ENCODE measurements around the gene ZSWIM3. TPM values are rescaled to one million over a fixed set of nuclear protein-coding genes. Genes with fewer than 3 reads are reported as not detected.

Gene ZSWIM3
- total and polyA plus RNA-seq, 2 of the 8 experiments (the other 6 are each of a cell fraction or from before 2014, with no cell fraction given): 5.5 to 6.9 TPM

DNA sequence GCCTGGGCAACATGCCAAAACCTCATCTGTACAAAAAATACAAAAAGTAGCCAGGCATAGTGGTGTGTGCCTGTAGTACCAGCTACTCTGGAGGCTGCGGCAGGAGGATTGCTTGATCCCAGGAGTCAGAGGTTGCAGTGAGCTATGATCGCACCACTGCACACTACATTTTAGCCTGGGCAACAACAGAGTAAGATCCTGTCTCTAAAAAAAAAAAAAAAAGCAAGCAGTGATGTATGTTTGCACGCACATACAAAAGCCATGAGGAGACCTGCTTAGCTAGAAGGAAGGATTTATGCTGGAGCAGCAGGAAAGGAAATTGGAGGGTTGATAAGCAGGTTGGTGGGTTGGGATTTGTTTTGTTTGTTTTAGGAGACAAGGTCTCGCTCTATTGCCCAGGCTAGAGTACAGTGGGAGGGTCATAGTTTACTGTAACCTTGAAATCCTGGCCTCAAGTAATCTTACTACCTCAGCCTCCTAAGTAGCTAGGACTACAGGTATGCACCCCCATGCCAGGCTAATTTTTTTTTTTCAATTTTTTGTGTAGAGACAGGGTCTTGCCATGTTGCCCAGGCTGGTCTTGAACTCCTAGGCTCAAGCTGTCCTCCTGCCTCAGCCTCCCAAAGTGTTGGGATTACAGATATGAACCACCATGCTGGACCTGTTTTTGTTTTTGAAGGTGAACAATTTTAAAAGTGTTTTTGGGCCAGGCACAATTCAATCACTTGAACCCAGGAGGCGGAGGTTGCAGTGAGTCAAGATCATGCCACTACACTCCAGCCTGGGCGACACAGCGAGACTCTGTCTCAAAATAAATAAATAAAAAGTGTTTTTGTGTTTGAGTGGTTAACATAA lies 4.0 kb downstream of the ZSWIM3 start (continued):
- TF ChIP-seq PHF8 (conservative IDR thresholded peaks at IDR 0.05; ENCODE audit: low read depth, low read length) (no peak), RFX5 (IDR thresholded peaks at IDR 0.05; ENCODE audit: borderline replicate concordance, low read depth, low read length) (no peak), MAFK (IDR thresholded peaks at IDR 0.05; ENCODE audit: low read depth, low read length) (no peak), JUND (IDR thresholded peaks at IDR 0.05; ENCODE audit: low read length) (no peak), CBX8 (IDR thresholded peaks at IDR 0.05; ENCODE audit: borderline replicate concordance, low read depth, low read length) (no peak), KDM5A (IDR thresholded peaks at IDR 0.05; ENCODE audit: low read length) (no peak), YY1 (IDR thresholded peaks at IDR 0.05; ENCODE audit: low read depth, low read length) (no peak), CHD2 (IDR thresholded peaks at IDR 0.05; ENCODE audit: low read length) (no peak), ZNF274 (IDR thresholded peaks at IDR 0.05; ENCODE audit: borderline replicate concordance, extremely low read depth, low read length) (no peak), RAD21 (IDR thresholded peaks at IDR 0.05 in 1 of 2, conservative IDR thresholded peaks at IDR 0.05 in 1 of 2; ENCODE audit: low read depth in 2 of 2, low read length in 2 of 2) (no peak), CTBP2 (IDR thresholded peaks at IDR 0.05; ENCODE audit: borderline replicate concordance, insufficient read depth, insufficient read length, low read length) (no peak)
